ENCODE measurements around the gene XPR1. TPM values are rescaled to one million over a fixed set of nuclear protein-coding genes. Genes with fewer than 3 reads are reported as not detected.
"Not testable (repeated sequence)": the region's sequence is repeated elsewhere in the genome, so short reads cannot be mapped to it uniquely, and the experiment has no call there.

Gene XPR1
- total RNA-seq, 1 experiment from 2014 or later, result 19.9 TPM

DNA sequence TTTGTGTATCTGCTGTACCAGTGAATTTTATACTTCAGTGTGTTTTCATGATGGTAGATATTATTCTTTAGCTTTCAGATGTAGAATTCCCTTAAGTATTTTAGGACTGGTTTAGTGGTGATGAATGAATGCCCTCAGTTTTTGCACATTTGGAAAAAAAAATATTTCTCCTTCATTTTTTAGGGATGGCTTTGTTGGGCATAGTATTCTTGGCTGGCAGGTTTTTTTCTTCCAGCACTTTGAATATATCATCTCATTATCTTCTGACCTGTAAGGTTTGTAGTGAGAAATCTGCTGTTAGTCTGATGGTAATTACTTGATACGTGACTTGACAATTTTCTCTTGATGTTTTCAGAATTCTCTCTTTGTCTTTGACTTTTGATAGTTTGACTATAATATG lies 66.8 kb downstream of the XPR1 start:
- RAD21 ChIA-PET (ENCODE audit: low non-redundant PET in 1 of 2, low total read pairs in 2 of 2, uncharacterized antibody in 2 of 2, unreplicated experiment in 2 of 2), result no interaction called here
- no peak for DNase-seq (ENCODE audit: low read depth, low spot score)
- Histone ChIP-seq H3K9ac (ENCODE audit: low read length) (no peak overlapping the region), H3K79me2 (ENCODE audit: insufficient read depth, low read length) (peaks cover 13% of the 10 kb centered on the region), H3K4me2 (ENCODE audit: low read length) (no peak overlapping the region), H3K9me3 (ENCODE audit: control insufficient read depth in 1 of 2, insufficient read depth in 1 of 2, low read depth in 1 of 2, low read length in 2 of 2) (no peaks in the 10 kb centered on the region), H3K9me2 (ENCODE audit: insufficient read depth) (no peaks in the 10 kb centered on the region), H3K27me3 (ENCODE audit: insufficient read depth, low read length) (no peaks in the 10 kb centered on the region), H3K36me3 (ENCODE audit: control insufficient read depth in 1 of 2, insufficient read depth in 2 of 2, low read length in 2 of 2) (no peaks in the 10 kb centered on the region), H3K4me3 (replicated peaks in 1 of 2; ENCODE audit: low read depth in 1 of 2, low read length in 2 of 2) (no peak overlapping the region), H4K20me1 (ENCODE audit: insufficient read depth) (no peaks in the 10 kb centered on the region), H3K4me1 (ENCODE audit: control insufficient read depth in 1 of 2, insufficient read depth in 2 of 2, low read length in 2 of 2) (no peaks in the 10 kb centered on the region), H3K27ac (ENCODE audit: low read depth, low read length) (no peak overlapping the region), H2AFZ (ENCODE audit: low read depth, low read length, poor library complexity, severe bottlenecking) (no peak overlapping the region)
- ATAC-seq, result no peak
- POLR2A ChIA-PET, result no interaction called here
- intact Hi-C loops (cut with micrococcal nuclease), result no loop called here
- no peak for TF ChIP-seq FOSL1 (IDR thresholded peaks at IDR 0.05; ENCODE audit: low read depth)
- no peak for TF ChIP-seq EZH2phosphoT487 (IDR thresholded peaks at IDR 0.05; ENCODE audit: borderline replicate concordance)
- TF ChIP-seq CBX3 (IDR thresholded peaks at IDR 0.05; ENCODE audit: low read depth), result no peak
- no peak for TF ChIP-seq EZH2 (IDR thresholded peaks at IDR 0.05)
- no TSS peak for BruUV-seq (replicated peaks)
- CTCF ChIA-PET, result no interaction called here

DNA sequence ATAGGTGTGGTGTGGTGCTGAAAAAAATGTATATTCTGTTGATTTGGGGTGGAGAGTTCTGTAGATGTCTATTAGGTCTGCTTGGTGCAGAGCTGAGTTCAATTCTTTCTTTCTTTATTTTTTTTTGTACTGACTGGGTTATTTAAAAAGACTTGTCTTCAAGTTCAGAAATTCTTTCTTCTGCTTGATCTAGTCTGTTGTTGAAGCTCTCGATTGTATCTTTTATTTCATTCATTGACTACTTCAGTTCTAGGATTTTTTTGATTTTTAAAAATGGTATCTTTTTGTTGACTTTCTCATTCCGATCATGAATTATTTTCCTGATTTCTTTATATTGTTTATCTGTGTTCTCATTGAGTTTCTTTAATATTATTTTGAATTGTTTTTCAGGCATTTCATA lies 70.6 kb downstream of the XPR1 start:
- H3K27ac ChIP-seq (ENCODE audit: low read depth, low read length); CTCF ChIA-PET; H2AFZ ChIP-seq (ENCODE audit: low read depth, low read length, poor library complexity, severe bottlenecking); intact Hi-C loops (cut with micrococcal nuclease); H3K9me2 ChIP-seq (ENCODE audit: insufficient read depth); H3K27me3 ChIP-seq (ENCODE audit: insufficient read depth, low read length); H4K20me1 ChIP-seq (ENCODE audit: insufficient read depth); H3K4me1 ChIP-seq (ENCODE audit: control insufficient read depth in 1 of 2, insufficient read depth in 2 of 2, low read length in 2 of 2); POLR2A ChIA-PET; H3K9ac ChIP-seq (ENCODE audit: low read length); ATAC-seq; DNase-seq (ENCODE audit: low read depth, low spot score); H3K4me3 ChIP-seq (replicated peaks in 1 of 2; ENCODE audit: low read depth in 1 of 2, low read length in 2 of 2); H3K9me3 ChIP-seq (ENCODE audit: control insufficient read depth in 1 of 2, insufficient read depth in 1 of 2, low read depth in 1 of 2, low read length in 2 of 2); H3K36me3 ChIP-seq (ENCODE audit: control insufficient read depth in 1 of 2, insufficient read depth in 2 of 2, low read length in 2 of 2); H3K4me2 ChIP-seq (ENCODE audit: low read length); BruUV-seq (replicated peaks); RAD21 ChIA-PET (ENCODE audit: low non-redundant PET in 1 of 2, low total read pairs in 2 of 2, uncharacterized antibody in 2 of 2, unreplicated experiment in 2 of 2): not testable (repeated sequence)
- peaks cover 13% of the 10 kb centered on the region; the same call in 1 of the 2 replicates for H3K79me2 ChIP-seq (ENCODE audit: insufficient read depth, low read length)

- RAD21 ChIA-PET (ENCODE audit: low non-redundant PET in 1 of 2, low total read pairs in 2 of 2, uncharacterized antibody in 2 of 2, unreplicated experiment in 2 of 2); DNase-seq (ENCODE audit: low read depth, low spot score); H3K36me3 ChIP-seq (ENCODE audit: control insufficient read depth in 1 of 2, insufficient read depth in 2 of 2, low read length in 2 of 2); H3K9me2 ChIP-seq (ENCODE audit: insufficient read depth); H3K27me3 ChIP-seq (ENCODE audit: insufficient read depth, low read length); H3K9me3 ChIP-seq (ENCODE audit: control insufficient read depth in 1 of 2, insufficient read depth in 1 of 2, low read depth in 1 of 2, low read length in 2 of 2); H4K20me1 ChIP-seq (ENCODE audit: insufficient read depth); H3K4me3 ChIP-seq (replicated peaks in 1 of 2; ENCODE audit: low read depth in 1 of 2, low read length in 2 of 2); H2AFZ ChIP-seq (ENCODE audit: low read depth, low read length, poor library complexity, severe bottlenecking); intact Hi-C loops (cut with micrococcal nuclease); H3K4me2 ChIP-seq (ENCODE audit: low read length); BruUV-seq (replicated peaks); H3K27ac ChIP-seq (ENCODE audit: low read depth, low read length); ATAC-seq; H3K4me1 ChIP-seq (ENCODE audit: control insufficient read depth in 1 of 2, insufficient read depth in 2 of 2, low read length in 2 of 2); CTCF ChIA-PET; H3K79me2 ChIP-seq (ENCODE audit: insufficient read depth, low read length); H3K9ac ChIP-seq (ENCODE audit: low read length); POLR2A ChIA-PET: not testable (repeated sequence)
These were observed 78.9 kb downstream of the XPR1 start for GRCh38 chr1:180710746-180711145.

DNA sequence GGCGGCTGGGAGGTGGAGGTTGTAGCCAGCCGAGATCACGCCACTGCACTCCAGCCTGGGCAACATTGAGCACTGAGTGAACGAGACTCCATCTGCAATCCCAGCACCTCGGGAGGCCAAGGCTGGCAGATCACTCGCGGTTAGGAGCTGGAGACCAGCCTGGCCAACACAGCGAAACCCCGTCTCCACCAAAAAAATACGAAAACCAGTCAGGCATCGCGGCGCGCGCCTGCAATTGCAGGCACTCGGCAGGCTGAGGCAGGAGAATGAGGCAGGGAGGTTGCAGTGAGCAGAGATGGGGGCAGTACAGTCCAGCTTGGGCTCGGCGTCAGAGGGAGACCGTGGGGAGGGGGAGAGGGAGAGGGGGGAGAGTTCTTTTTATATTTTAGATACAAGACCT lies 79.4 kb downstream of the XPR1 start:
- DNase-seq (ENCODE audit: low read depth, low spot score); intact Hi-C loops (cut with micrococcal nuclease); BruUV-seq (replicated peaks); H3K36me3 ChIP-seq (ENCODE audit: control insufficient read depth in 1 of 2, insufficient read depth in 2 of 2, low read length in 2 of 2); POLR2A ChIA-PET; ATAC-seq; H3K4me2 ChIP-seq (ENCODE audit: low read length); H3K27me3 ChIP-seq (ENCODE audit: insufficient read depth, low read length); CTCF ChIA-PET; H3K79me2 ChIP-seq (ENCODE audit: insufficient read depth, low read length); H2AFZ ChIP-seq (ENCODE audit: low read depth, low read length, poor library complexity, severe bottlenecking); H3K4me1 ChIP-seq (ENCODE audit: control insufficient read depth in 1 of 2, insufficient read depth in 2 of 2, low read length in 2 of 2); H3K4me3 ChIP-seq (replicated peaks in 1 of 2; ENCODE audit: low read depth in 1 of 2, low read length in 2 of 2); H3K27ac ChIP-seq (ENCODE audit: low read depth, low read length); H3K9me2 ChIP-seq (ENCODE audit: insufficient read depth); H3K9me3 ChIP-seq (ENCODE audit: control insufficient read depth in 1 of 2, insufficient read depth in 1 of 2, low read depth in 1 of 2, low read length in 2 of 2); RAD21 ChIA-PET (ENCODE audit: low non-redundant PET in 1 of 2, low total read pairs in 2 of 2, uncharacterized antibody in 2 of 2, unreplicated experiment in 2 of 2); H4K20me1 ChIP-seq (ENCODE audit: insufficient read depth); H3K9ac ChIP-seq (ENCODE audit: low read length): not testable (repeated sequence)

Measured in HCT116 (cell line).